Smooth muscle cell (in vitro differentiated cells): ENCODE results near the gene C1orf122. TPM values are rescaled to one million over a fixed set of nuclear protein-coding genes. Genes with fewer than 3 reads are reported as not detected.

ENCODE experiments used
- DNase-seq: peaks from one replicate; lab custom pipeline; 2025; ENCODE audit not compliant: unreplicated experiment; lab: John Stamatoyannopoulos, UW
- H2AFZ ChIP-seq: fragments of 200-600 bp; sonication (generic); 2 replicates; pipeline ENCODE4 v1.6.0; 2016; ENCODE audit warnings: antibody characterized with exemption, low read depth, mild to moderate bottlenecking
- H3F3A ChIP-seq: fragments of 200-600 bp; sonication (generic); 2 replicates; pipeline ENCODE4 v1.6.0; 2017; ENCODE audit warnings: antibody characterized with exemption, low read depth
- H3K27ac ChIP-seq: fragments of 200-600 bp; sonication (generic); 2 replicates; pipeline ENCODE4 v1.5.1; 2016; ENCODE audit warnings: low read depth, mild to moderate bottlenecking
- H3K27me3 ChIP-seq: fragments of 200-600 bp; sonication (generic); 2 replicates; pipeline ENCODE4 v1.6.1; 2016; ENCODE audit warnings: low read depth, mild to moderate bottlenecking
- H3K36me3 ChIP-seq: fragments of 200-600 bp; sonication (generic); 2 replicates; pipeline ENCODE4 v1.5.1; 2016; ENCODE audit warnings: low read depth
- H3K4me1 ChIP-seq: fragments of 200-600 bp; sonication (generic); 2 replicates; pipeline ENCODE4 v1.5.1; 2016; ENCODE audit warnings: low read depth
- H3K4me2 ChIP-seq: fragments of 200-600 bp; sonication (generic); 2 replicates; pipeline ENCODE4 v1.6.0; 2016; ENCODE audit warnings: mild to moderate bottlenecking
- H3K4me3 ChIP-seq: fragments of 200-600 bp; sonication (generic); 2 replicates; pipeline ENCODE4 v1.5.1; 2016; ENCODE audit warnings: mild to moderate bottlenecking
- H3K79me2 ChIP-seq: fragments of 200-600 bp; sonication (generic); 2 replicates; pipeline ENCODE4 v1.6.0; 2016; ENCODE audit warnings: low read depth, mild to moderate bottlenecking
- H3K9ac ChIP-seq: fragments of 200-600 bp; sonication (generic); 2 replicates; pipeline ENCODE4 v1.6.0; 2016; ENCODE audit warnings: low read depth
- H3K9me3 ChIP-seq: fragments of 200-600 bp; sonication (generic); replicated peaks from 2 replicates; pipeline ENCODE4 v1.5.1; 2016; ENCODE audit warnings: low read depth
- H4K20me1 ChIP-seq: fragments of 200-600 bp; sonication (generic); 2 replicates; pipeline ENCODE4 v1.6.0; 2016; ENCODE audit warnings: low read depth
- CTCF ChIP-seq: fragments of 200-600 bp; sonication (generic); IDR thresholded peaks from 2 replicates; pipeline ENCODE4 v1.5.1; 2017; ENCODE audit warnings: borderline replicate concordance, mild to moderate bottlenecking, antibody characterized with exemption; ENCODE audit not compliant: insufficient read depth, poor library complexity, severe bottlenecking
- WGBS: methylation state at CpG from one replicate; pipeline ENCODE4 v1.1.7; 2016; ENCODE audit warnings: low lambda C conversion rate; 5-methylcytosine and 5-hydroxymethylcytosine counted together
- polyA plus RNA-seq: library from polyadenylated mRNA; unstranded; fragments of >200 nt; fragmentation: Nextera tagmentation; extraction: Ambion mirVana; gene quantifications from 2 replicates; pipeline ENCODE4 v1.2.1, GENCODE V29; 2016
- total RNA-seq: library from RNA; depleted of rRNA; stranded (reverse); fragments of >200 nt; gene quantifications from 2 replicates; pipeline ENCODE4 v1.2.3, GENCODE V29; 2014

The C1orf122 gene
- total and polyA plus RNA-seq, 2 experiments from 2014 or later, result 57.8 to 140 TPM

- no peaks in the 10 kb centered on the region for H3K4me1 ChIP-seq
- peaks cover 11% of the 10 kb centered on the region for H3K36me3 ChIP-seq
- H3F3A ChIP-seq, result no peaks in the 10 kb centered on the region
- H3K27ac ChIP-seq, result no peak overlapping the region
- H4K20me1 ChIP-seq, result peaks cover 27% of the 10 kb centered on the region
- H3K9ac ChIP-seq, result no peak overlapping the region
- no peak for TF ChIP-seq CTCF
- DNase-seq, result no peak
- peaks cover 20% of the 10 kb centered on the region for H3K79me2 ChIP-seq
- 96% methylated on average over 10 of the region's 10 CpGs for WGBS
- no peaks in the 10 kb centered on the region for H3K27me3 ChIP-seq
- no peaks in the 10 kb centered on the region for H3K9me3 ChIP-seq
- H3K4me2 ChIP-seq, result no peak overlapping the region
- H2AFZ ChIP-seq, result no peak overlapping the region
- no peak overlapping the region for H3K4me3 ChIP-seq
Observed at GRCh38 chr1:37839676-37840075, 32.1 kb downstream of the C1orf122 start.

- Histone ChIP-seq H3K9me3 (no peaks in the 10 kb centered on the region), H2AFZ (no peak overlapping the region), H3K79me2 (peaks cover 25% of the 10 kb centered on the region), H3K27me3 (no peaks in the 10 kb centered on the region), H3K4me2 (no peak overlapping the region), H3K36me3 (peaks cover 3% of the 10 kb centered on the region), H3K9ac (no peak overlapping the region), H3K4me3 (no peak overlapping the region), H4K20me1 (peaks cover 38% of the 10 kb centered on the region), H3K4me1 (no peaks in the 10 kb centered on the region), H3F3A (no peaks in the 10 kb centered on the region), H3K27ac (no peak overlapping the region)
- DNase-seq, result no peak
- TF ChIP-seq CTCF, result no peak
- WGBS, result 96% methylated on average over 1 of the region's 1 CpG
Observed at GRCh38 chr1:37840711-37841110, 33.1 kb downstream of the C1orf122 start.

GRCh38 chr1:37841652-37842051, 34.1 kb downstream of the C1orf122 start:
- no peaks in the 10 kb centered on the region for H3K4me1 ChIP-seq
- H2AFZ ChIP-seq, result no peak overlapping the region
- H3K9me3 ChIP-seq, result no peaks in the 10 kb centered on the region
- no peak for TF ChIP-seq CTCF
- no peaks in the 10 kb centered on the region for H3F3A ChIP-seq
- H3K36me3 ChIP-seq, result no peaks in the 10 kb centered on the region
- H4K20me1 ChIP-seq, result peaks cover 44% of the 10 kb centered on the region
- H3K9ac ChIP-seq, result no peak overlapping the region
- no peak for DNase-seq
- no peak overlapping the region for H3K27ac ChIP-seq
- no peak overlapping the region for H3K4me3 ChIP-seq
- 98% methylated on average over 3 of the region's 3 CpGs for WGBS
- H3K4me2 ChIP-seq, result no peak overlapping the region
- H3K27me3 ChIP-seq, result no peaks in the 10 kb centered on the region
- peaks cover 26% of the 10 kb centered on the region for H3K79me2 ChIP-seq

- DNase-seq, result no peak
- H3K4me2 ChIP-seq, result no peak overlapping the region
- no peak overlapping the region for H3K27ac ChIP-seq
- H2AFZ ChIP-seq, result no peak overlapping the region
- peaks cover 45% of the 10 kb centered on the region for H3K79me2 ChIP-seq
- H3K9ac ChIP-seq, result peak overlapping the region; percentile 1
- no peaks in the 10 kb centered on the region for H3K36me3 ChIP-seq
- no peaks in the 10 kb centered on the region for H3F3A ChIP-seq
- H3K9me3 ChIP-seq, result no peaks in the 10 kb centered on the region
- H3K27me3 ChIP-seq, result no peaks in the 10 kb centered on the region
- no peak overlapping the region for H3K4me3 ChIP-seq
- no peak for TF ChIP-seq CTCF
- no peaks in the 10 kb centered on the region for H3K4me1 ChIP-seq
- H4K20me1 ChIP-seq, result peaks cover 70% of the 10 kb centered on the region
Observed at GRCh38 chr1:37844536-37844935, 36.9 kb downstream of the C1orf122 start.
